HCT116 (cell line): Measurements from ENCODE around the gene PDCL2. TPM values are rescaled to one million over a fixed set of nuclear protein-coding genes. Genes with fewer than 3 reads are reported as not detected.

Source experiments
- ATAC-seq: fragments of 200-7000 bp; cut with Tn5 transposase; 2 replicates; pipeline ENCODE4 v1.9.1; 2020; ENCODE audit warnings: mild to moderate bottlenecking, moderate library complexity
- BruUV-seq: library from RNA; stranded (reverse); fragments of 400-500 nt; replicated peaks from 2 replicates; lab custom pipeline; 2021; lab: Mats Ljungman, UMichigan
- CTCF ChIA-PET: fragments of 300-600 bp; sonication (Branson Sonifier 250); formaldehyde crosslinking; loops from one replicate; lab custom pipeline; 2021; ENCODE audit warnings: antibody characterized with exemption; lab: Charles Lee
- POLR2A ChIA-PET: fragments of 300-600, 350-600 bp; sonication (Branson Sonifier 250); formaldehyde crosslinking; loops from one replicate; lab custom pipeline; 2021; ENCODE audit warnings: antibody characterized with exemption; lab: Charles Lee
- RAD21 ChIA-PET, 2 experiments: fragments of 300-600 bp; sonication (Branson Sonifier 250); formaldehyde crosslinking; loops; one replicate each; lab custom pipeline; 2023; ENCODE audit warnings: low total read pairs in 2 of 2; ENCODE audit not compliant: uncharacterized antibody in 2 of 2, unreplicated experiment in 2 of 2, low non-redundant PET in 1 of 2; lab: Charles Lee
- DNase-seq: peaks from one replicate; pipeline ENCODE4 v3.0.0-alpha.2; 2010; ENCODE audit warnings: low read depth, low spot score
- H2AFZ ChIP-seq: fragments of 200-600 bp; shearing (Covaris generic), sonication (generic); 2 replicates; pipeline ENCODE4 v1.6.1; 2017; ENCODE audit warnings: low read depth, mixed run types, mixed read lengths, antibody characterized with exemption, low read length; ENCODE audit not compliant: poor library complexity, severe bottlenecking
- H3K27ac ChIP-seq: 2 replicates; pipeline ENCODE4 v1.5.1; 2012; ENCODE audit warnings: low read depth, low read length
- H3K27me3 ChIP-seq: fragments of 200-600 bp; sonication (generic); 2 replicates; pipeline ENCODE4 v1.6.1; 2016; ENCODE audit warnings: mixed run types, low read length, mixed read lengths; ENCODE audit not compliant: insufficient read depth
- H3K36me3 ChIP-seq, 2 experiments: fragments of 200-500 bp in 1 of 2; fragments of 200-600 bp in 1 of 2; sonication (Bioruptor generic) in 1 of 2; sonication (generic) in 1 of 2; 2 replicates each; pipeline versions ENCODE4 v1.5.1 to v1.6.1; 2014 to 2016; ENCODE audit warnings: low read length in 2 of 2, inconsistent platforms in 1 of 2, mixed read lengths in 1 of 2, mixed run types in 1 of 2; ENCODE audit not compliant: insufficient read depth in 2 of 2, control insufficient read depth in 1 of 2
- H3K4me1 ChIP-seq, 2 experiments: fragments of 200-600 bp in 1 of 2; sonication (generic) in 1 of 2; 2 replicates each; pipeline versions ENCODE4 v1.5.1 to v1.6.1; 2012 to 2017; ENCODE audit warnings: low read length in 2 of 2, inconsistent platforms in 1 of 2, mild to moderate bottlenecking in 1 of 2, mixed read lengths in 1 of 2, mixed run types in 1 of 2, moderate library complexity in 1 of 2; ENCODE audit not compliant: insufficient read depth in 2 of 2, control insufficient read depth in 1 of 2
- H3K4me2 ChIP-seq: fragments of 200-600 bp; sonication (generic); 2 replicates; pipeline ENCODE4 v1.6.1; 2017; ENCODE audit warnings: mixed run types, low read length, mixed read lengths
- H3K4me3 ChIP-seq, 2 experiments: fragments of 200-600 bp in 1 of 2; sonication (generic) in 1 of 2; replicated peaks in 1 of 2; 2 replicates each; pipeline ENCODE4 v1.5.1; 2011 to 2016; ENCODE audit warnings: low read length in 2 of 2, control low read depth in 1 of 2, low read depth in 1 of 2, mild to moderate bottlenecking in 1 of 2, mixed read lengths in 1 of 2, mixed run types in 1 of 2
- H3K79me2 ChIP-seq: fragments of 200-600 bp; sonication (generic); 2 replicates; pipeline ENCODE4 v1.6.1; 2017; ENCODE audit warnings: mild to moderate bottlenecking, mixed run types, low read length, moderate library complexity, mixed read lengths; ENCODE audit not compliant: insufficient read depth
- H3K9ac ChIP-seq: fragments of 200-600 bp; sonication (generic); 2 replicates; pipeline ENCODE4 v1.6.1; 2016; ENCODE audit warnings: low read length, mixed read lengths
- H3K9me2 ChIP-seq: fragments of 200-600 bp; sonication (generic), shearing (Covaris generic); 2 replicates; pipeline ENCODE4 v1.6.1; 2017; ENCODE audit warnings: mixed run types, mild to moderate bottlenecking, moderate library complexity; ENCODE audit not compliant: insufficient read depth
- H3K9me3 ChIP-seq, 2 experiments: fragments of 200-500 bp in 1 of 2; fragments of 200-600 bp in 1 of 2; sonication (Bioruptor generic) in 1 of 2; sonication (generic) in 1 of 2; 2 replicates each; pipeline ENCODE4 v1.6.1; 2014 to 2017; ENCODE audit warnings: low read length in 2 of 2, mixed read lengths in 2 of 2, inconsistent platforms in 1 of 2, low read depth in 1 of 2, mild to moderate bottlenecking in 1 of 2, mixed run types in 1 of 2, moderate library complexity in 1 of 2; ENCODE audit not compliant: control insufficient read depth in 1 of 2, insufficient read depth in 1 of 2
- H4K20me1 ChIP-seq: fragments of 200-600 bp; sonication (generic), shearing (Covaris generic); 2 replicates; pipeline ENCODE4 v1.6.1; 2017; ENCODE audit warnings: mixed run types, mild to moderate bottlenecking, moderate library complexity; ENCODE audit not compliant: insufficient read depth
- CBX3 ChIP-seq: IDR thresholded peaks from 2 replicates; pipeline ENCODE4 v1.6.1; 2012; ENCODE audit warnings: low read depth
- CTCF ChIP-seq, 3 experiments: fragments of 200-600 bp in 1 of 3; sonication (generic) in 1 of 3; IDR thresholded peaks in 2 of 3; conservative IDR thresholded peaks in 1 of 3; 2 replicates each; pipeline ENCODE4 v1.5.1; 2012 to 2017; ENCODE audit warnings: low read depth in 2 of 3, low read length in 2 of 3, antibody characterized with exemption in 1 of 3, borderline replicate concordance in 1 of 3, control low read depth in 1 of 3, mild to moderate bottlenecking in 1 of 3, mixed read lengths in 1 of 3, mixed run types in 1 of 3, moderate library complexity in 1 of 3; ENCODE audit not compliant: insufficient read depth in 1 of 3
- EGR1 ChIP-seq: IDR thresholded peaks from 2 replicates; pipeline ENCODE4 v1.6.1; 2012; ENCODE audit warnings: low read depth
- ELF1 ChIP-seq: IDR thresholded peaks from 2 replicates; pipeline ENCODE4 v1.6.1; 2012; ENCODE audit warnings: low read depth, borderline replicate concordance
- EZH2 ChIP-seq: fragments of 200-600 bp; sonication (generic); IDR thresholded peaks from 2 replicates; pipeline ENCODE4 v1.6.1; 2017; ENCODE audit warnings: antibody characterized with exemption, mixed run types
- EZH2phosphoT487 ChIP-seq: fragments of 200-600 bp; IDR thresholded peaks from 2 replicates; pipeline ENCODE4 v1.6.1; 2018; ENCODE audit warnings: antibody characterized with exemption, borderline replicate concordance
- FOSL1 ChIP-seq: IDR thresholded peaks from 2 replicates; pipeline ENCODE4 v1.6.1; 2012; ENCODE audit warnings: low read depth
- SP1 ChIP-seq: IDR thresholded peaks from 2 replicates; pipeline ENCODE4 v1.6.1; 2012; ENCODE audit warnings: low read depth
- TCF7L2 ChIP-seq: IDR thresholded peaks from 2 replicates; pipeline ENCODE4 v1.7.0; 2011; ENCODE audit warnings: borderline replicate concordance, inconsistent platforms; ENCODE audit not compliant: insufficient read depth, insufficient read length; ENCODE audit errors: extremely low read depth
- ZFX ChIP-seq: fragments of 450-650 bp; IDR thresholded peaks from 2 replicates; pipeline ENCODE4 v1.6.1; 2017
- ZNF274 ChIP-seq: fragments of 200-500 bp; sonication (Bioruptor generic); IDR thresholded peaks from 2 replicates; pipeline ENCODE4 v1.6.1; 2014; ENCODE audit warnings: mild to moderate bottlenecking, low read depth, low read length, inconsistent platforms
- intact Hi-C: fragments of 100-400 bp; cut with micrococcal nuclease; formaldehyde crosslinking; loops from 2 replicates; pipeline ENCODE4 v1.10.0; 2022
- total RNA-seq: library from RNA; stranded (reverse); gene quantifications from one replicate; pipeline ENCODE4 v1.2.1, GENCODE V29; 2021; ENCODE audit not compliant: unreplicated experiment
- TF ChIP-seq, protein P1 (sequence below): IDR thresholded peaks from 2 replicates; pipeline ENCODE4 v1.6.1; 2012; ENCODE audit warnings: low read depth

The PDCL2 gene
- total RNA-seq, 1 experiment from 2014 or later: 0.47 TPM

GRCh38 chr4:55609393-55609866 lies 17.4 kb upstream of the PDCL2 start (continued):
- no peak for TF ChIP-seq EGR1

- H3K4me1 ChIP-seq: peaks cover 3 to 15% of the 10 kb centered on the region in 2 experiments
- no TSS peak for BruUV-seq
- no peaks in the 10 kb centered on the region for H3K27me3 ChIP-seq
- no peaks in the 10 kb centered on the region for H3K36me3 ChIP-seq
- ChIA-PET CTCF (no interaction called here), POLR2A (no interaction called here), RAD21 (no interaction called here)
- intact Hi-C loops: no loop called here
- H3K9me3 ChIP-seq: no peaks in the 10 kb centered on the region
- TF ChIP-seq FOSL1 (no peak), ZNF274 (no peak), EGR1 (no peak), ZFX (no peak), TCF7L2 (no peak), EZH2 (no peak), CBX3 (no peak), SP1 (no peak), EZH2phosphoT487 (no peak), CTCF (IDR thresholded peaks at IDR 0.05 in 2 of 3, conservative IDR thresholded peaks at IDR 0.05 in 1 of 3; ENCODE audit: borderline replicate concordance in 1 of 3, insufficient read depth in 1 of 3, low read depth in 2 of 3, low read length in 2 of 3) (no peak), ELF1 (no peak)
- TF ChIP-seq, protein P1, sequence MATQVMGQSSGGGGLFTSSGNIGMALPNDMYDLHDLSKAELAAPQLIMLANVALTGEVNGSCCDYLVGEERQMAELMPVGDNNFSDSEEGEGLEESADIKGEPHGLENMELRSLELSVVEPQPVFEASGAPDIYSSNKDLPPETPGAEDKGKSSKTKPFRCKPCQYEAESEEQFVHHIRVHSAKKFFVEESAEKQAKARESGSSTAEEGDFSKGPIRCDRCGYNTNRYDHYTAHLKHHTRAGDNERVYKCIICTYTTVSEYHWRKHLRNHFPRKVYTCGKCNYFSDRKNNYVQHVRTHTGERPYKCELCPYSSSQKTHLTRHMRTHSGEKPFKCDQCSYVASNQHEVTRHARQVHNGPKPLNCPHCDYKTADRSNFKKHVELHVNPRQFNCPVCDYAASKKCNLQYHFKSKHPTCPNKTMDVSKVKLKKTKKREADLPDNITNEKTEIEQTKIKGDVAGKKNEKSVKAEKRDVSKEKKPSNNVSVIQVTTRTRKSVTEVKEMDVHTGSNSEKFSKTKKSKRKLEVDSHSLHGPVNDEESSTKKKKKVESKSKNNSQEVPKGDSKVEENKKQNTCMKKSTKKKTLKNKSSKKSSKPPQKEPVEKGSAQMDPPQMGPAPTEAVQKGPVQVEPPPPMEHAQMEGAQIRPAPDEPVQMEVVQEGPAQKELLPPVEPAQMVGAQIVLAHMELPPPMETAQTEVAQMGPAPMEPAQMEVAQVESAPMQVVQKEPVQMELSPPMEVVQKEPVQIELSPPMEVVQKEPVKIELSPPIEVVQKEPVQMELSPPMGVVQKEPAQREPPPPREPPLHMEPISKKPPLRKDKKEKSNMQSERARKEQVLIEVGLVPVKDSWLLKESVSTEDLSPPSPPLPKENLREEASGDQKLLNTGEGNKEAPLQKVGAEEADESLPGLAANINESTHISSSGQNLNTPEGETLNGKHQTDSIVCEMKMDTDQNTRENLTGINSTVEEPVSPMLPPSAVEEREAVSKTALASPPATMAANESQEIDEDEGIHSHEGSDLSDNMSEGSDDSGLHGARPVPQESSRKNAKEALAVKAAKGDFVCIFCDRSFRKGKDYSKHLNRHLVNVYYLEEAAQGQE: no peak
- H3K4me2 ChIP-seq: no peak overlapping the region
- no peak overlapping the region for H3K4me3 ChIP-seq
- DNase-seq (no peak), ATAC-seq (no peak)
- no peaks in the 10 kb centered on the region for H3K9me2 ChIP-seq
- H4K20me1 ChIP-seq: no peaks in the 10 kb centered on the region
- H3K27ac ChIP-seq: no peak overlapping the region
- no peak overlapping the region for H2AFZ ChIP-seq
- peaks cover 16% of the 10 kb centered on the region; the same call in 1 of the 2 replicates for H3K79me2 ChIP-seq
- H3K9ac ChIP-seq: no peak overlapping the region
Measured at GRCh38 chr4:55608591-55608990, 16.5 kb upstream of the PDCL2 start.
